ENCODE data around the gene AUNIP.

AUNIP gene

DNA sequence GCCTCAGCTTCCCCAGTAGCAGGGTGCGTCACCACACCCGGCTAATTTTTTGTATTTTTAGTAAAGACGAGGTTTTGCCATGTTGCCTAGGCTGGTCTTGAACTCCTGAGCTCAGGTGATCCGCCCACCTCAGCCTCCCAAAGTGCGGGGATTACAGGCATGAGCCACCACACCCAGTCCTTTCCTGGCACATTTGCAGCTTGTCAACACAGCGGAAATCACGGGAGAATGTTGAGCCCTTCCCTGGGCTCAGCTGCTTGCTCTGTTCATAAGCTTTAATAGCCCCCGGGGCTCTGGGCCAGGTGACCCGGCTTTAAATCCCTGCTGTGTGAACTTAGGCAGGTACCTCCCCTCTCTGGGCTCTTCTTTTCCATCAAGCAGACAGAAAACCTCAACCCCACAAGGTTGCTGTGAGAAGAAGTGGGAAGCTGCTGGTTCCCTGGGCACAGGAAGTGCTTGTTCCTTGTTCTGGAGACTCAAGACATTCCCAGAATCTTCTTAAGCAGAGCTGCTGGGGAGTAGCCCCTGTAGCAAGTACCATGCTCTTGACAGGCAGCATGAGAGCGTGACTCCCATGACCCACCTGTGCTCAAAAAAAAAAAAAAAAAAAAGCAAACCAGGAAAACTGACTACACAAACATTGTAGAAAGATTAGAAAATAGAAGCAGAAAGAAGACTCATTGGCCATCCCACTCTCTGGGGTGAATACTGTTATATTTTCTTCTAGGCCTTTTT is 73.8 kb downstream of the AUNIP start:
- TF ChIP-seq ZNF792 (tag by site-specific recombination; IDR thresholded peaks at IDR 0.05) (no peak), ZNF510 (tag by site-specific recombination; IDR thresholded peaks at IDR 0.05; ENCODE audit: insufficient replicate concordance) (no peak), ZNF660 (tag by site-specific recombination; IDR thresholded peaks at IDR 0.05) (no peak), KLF1 (tag by site-specific recombination; IDR thresholded peaks at IDR 0.05) (peak; percentile 68), ZNF585B (tag by site-specific recombination; IDR thresholded peaks at IDR 0.05) (no peak), ZNF701 (tag by site-specific recombination; IDR thresholded peaks at IDR 0.05) (no peak), ZNF561 (tag by site-specific recombination; IDR thresholded peaks at IDR 0.05; ENCODE audit: borderline replicate concordance) (no peak), ZNF133 (tag by site-specific recombination; IDR thresholded peaks at IDR 0.05) (no peak), SETDB1 (IDR thresholded peaks at IDR 0.05; ENCODE audit: insufficient read length, low read length) (no peak), SP3 (tag by site-specific recombination; IDR thresholded peaks at IDR 0.05) (no peak), OSR2 (tag by site-specific recombination; IDR thresholded peaks at IDR 0.05) (no peak), ZNF341 (tag by site-specific recombination; IDR thresholded peaks at IDR 0.05; ENCODE audit: low read depth) (0 out of 2 replicates have a peak, but pooled peaks have one; percentile 33), ZFHX2 (tag by site-specific recombination; conservative IDR thresholded peaks at IDR 0.05) (0 out of 2 replicates have a peak, but pooled peaks have one; percentile 14), ZNF266 (tag by site-specific recombination; IDR thresholded peaks at IDR 0.05; ENCODE audit: low read depth) (no peak)
- H3K4me3 ChIP-seq (ENCODE audit: low read depth, low read length): no peak overlapping the region
- H3K27ac ChIP-seq (ENCODE audit: extremely low read depth, low read depth, low read length): no peak overlapping the region
- ChIA-PET CTCF (interaction anchor here (0.5 to 0.9 kb wide), 5 partner anchors 10 to 570 kb away, joined by 3 to 5 read pairs (median 3); no protein-coding TSS in a partner anchor), POLR2A (no interaction called here)
- peaks cover 12% of the 10 kb centered on the region for H3K4me1 ChIP-seq (ENCODE audit: control insufficient read depth, insufficient read depth, low read length)
- no peaks in the 10 kb centered on the region for H3K9me3 ChIP-seq (ENCODE audit: control insufficient read depth, insufficient read depth, low read depth, low read length)
- H3K36me3 ChIP-seq (ENCODE audit: control insufficient read depth in 2 of 2, insufficient read depth in 1 of 2, low read length in 2 of 2): no peaks in the 10 kb centered on the region

DNA sequence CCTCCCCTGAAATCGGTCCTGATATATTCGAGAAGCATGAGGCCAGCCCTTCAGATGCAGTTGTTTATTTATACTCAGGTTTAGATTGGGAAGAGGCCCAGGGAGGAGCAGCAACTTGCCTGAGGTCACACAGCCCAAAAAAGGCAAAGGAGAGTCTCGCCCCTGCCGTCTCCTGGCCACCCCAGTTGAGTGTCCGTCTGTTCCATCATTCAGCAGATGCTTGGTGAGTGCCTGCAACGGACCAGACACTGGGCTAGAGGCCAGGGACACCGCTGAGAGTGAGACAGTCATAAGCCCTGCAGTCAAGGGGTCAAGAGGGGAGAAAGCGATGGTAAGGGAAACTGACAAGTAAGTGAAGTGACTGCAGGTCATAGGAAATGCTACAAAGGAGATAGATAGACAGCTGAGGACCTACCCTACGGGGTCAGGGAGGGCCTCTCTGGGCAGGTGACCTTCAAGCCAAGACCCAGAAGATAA is 74.6 kb downstream of the AUNIP start:
- Histone ChIP-seq H3K4me3 (ENCODE audit: low read depth, low read length) (no peak overlapping the region), H3K36me3 (ENCODE audit: control insufficient read depth in 2 of 2, insufficient read depth in 1 of 2, low read length in 2 of 2) (no peaks in the 10 kb centered on the region), H3K4me1 (ENCODE audit: control insufficient read depth, insufficient read depth, low read length) (peaks cover 12% of the 10 kb centered on the region), H3K27ac (ENCODE audit: extremely low read depth, low read depth, low read length) (no peak overlapping the region), H3K9me3 (ENCODE audit: control insufficient read depth, insufficient read depth, low read depth, low read length) (no peaks in the 10 kb centered on the region)
- TF ChIP-seq ZNF138 (tag by site-specific recombination; IDR thresholded peaks at IDR 0.05; ENCODE audit: borderline replicate concordance) (no peak), PRDM1 (tag by site-specific recombination; IDR thresholded peaks at IDR 0.05) (peak; percentile 79), ZNF19 (tag by site-specific recombination; IDR thresholded peaks at IDR 0.05; ENCODE audit: low read depth) (no peak), ZNF335 (tag by site-specific recombination; conservative IDR thresholded peaks at IDR 0.05) (no peak), ZNF146 (tag by site-specific recombination; IDR thresholded peaks at IDR 0.05) (no peak), ZNF776 (tag by site-specific recombination; IDR thresholded peaks at IDR 0.05; ENCODE audit: borderline replicate concordance) (no peak)
- TF ChIP-seq, protein P1, sequence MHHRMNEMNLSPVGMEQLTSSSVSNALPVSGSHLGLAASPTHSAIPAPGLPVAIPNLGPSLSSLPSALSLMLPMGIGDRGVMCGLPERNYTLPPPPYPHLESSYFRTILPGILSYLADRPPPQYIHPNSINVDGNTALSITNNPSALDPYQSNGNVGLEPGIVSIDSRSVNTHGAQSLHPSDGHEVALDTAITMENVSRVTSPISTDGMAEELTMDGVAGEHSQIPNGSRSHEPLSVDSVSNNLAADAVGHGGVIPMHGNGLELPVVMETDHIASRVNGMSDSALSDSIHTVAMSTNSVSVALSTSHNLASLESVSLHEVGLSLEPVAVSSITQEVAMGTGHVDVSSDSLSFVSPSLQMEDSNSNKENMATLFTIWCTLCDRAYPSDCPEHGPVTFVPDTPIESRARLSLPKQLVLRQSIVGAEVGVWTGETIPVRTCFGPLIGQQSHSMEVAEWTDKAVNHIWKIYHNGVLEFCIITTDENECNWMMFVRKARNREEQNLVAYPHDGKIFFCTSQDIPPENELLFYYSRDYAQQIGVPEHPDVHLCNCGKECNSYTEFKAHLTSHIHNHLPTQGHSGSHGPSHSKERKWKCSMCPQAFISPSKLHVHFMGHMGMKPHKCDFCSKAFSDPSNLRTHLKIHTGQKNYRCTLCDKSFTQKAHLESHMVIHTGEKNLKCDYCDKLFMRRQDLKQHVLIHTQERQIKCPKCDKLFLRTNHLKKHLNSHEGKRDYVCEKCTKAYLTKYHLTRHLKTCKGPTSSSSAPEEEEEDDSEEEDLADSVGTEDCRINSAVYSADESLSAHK (tag by site-specific recombination; IDR thresholded peaks at IDR 0.05): 0 out of 2 replicates have a peak, but pooled peaks have one; percentile 14
- POLR2A ChIA-PET: no interaction called here
- CTCF ChIA-PET: no interaction called here
